IPS DF 6.9 (cell line): ENCODE measurements around the gene OIP5.
"Not testable (repeated sequence)": the region's sequence is repeated elsewhere in the genome, so short reads cannot be mapped to it uniquely, and the experiment has no call there.

ENCODE experiments used
- DNase-seq: peaks from one replicate; pipeline ENCODE4 v3.0.0-alpha.2; 2013; ENCODE audit warnings: low read depth, low spot score
- H3K27ac ChIP-seq: one replicate; pipeline ENCODE4 v1.5.1; 2013; ENCODE audit warnings: low read length, control low read depth
- H3K27me3 ChIP-seq: 2 replicates; pipeline ENCODE4 v1.6.1; 2013; ENCODE audit warnings: mild to moderate bottlenecking, low read length; ENCODE audit not compliant: control insufficient read depth, insufficient read depth
- H3K36me3 ChIP-seq: 2 replicates; pipeline ENCODE4 v1.6.1; 2013; ENCODE audit warnings: low read length; ENCODE audit not compliant: control insufficient read depth, insufficient read depth
- H3K4me1 ChIP-seq: 2 replicates; pipeline ENCODE4 v1.6.1; 2013; ENCODE audit warnings: low read length; ENCODE audit not compliant: control insufficient read depth, insufficient read depth
- H3K4me3 ChIP-seq: 2 replicates; pipeline ENCODE4 v1.5.1; 2013; ENCODE audit warnings: mild to moderate bottlenecking, low read length
- H3K9me3 ChIP-seq: 2 replicates; pipeline ENCODE4 v1.6.1; 2013; ENCODE audit warnings: low read length, inconsistent platforms; ENCODE audit not compliant: control insufficient read depth, insufficient read depth
- WGBS: extraction: QIAGEN DNeasy Blood & Tissue Kit; methylation state at CpG from one replicate; pipeline ENCODE4 v1.1.7; 2013; ENCODE audit warnings: mixed read lengths, missing lambda C conversion rate; ENCODE audit not compliant: insufficient read length, insufficient coverage; 5-methylcytosine and 5-hydroxymethylcytosine counted together

Gene OIP5

DNA sequence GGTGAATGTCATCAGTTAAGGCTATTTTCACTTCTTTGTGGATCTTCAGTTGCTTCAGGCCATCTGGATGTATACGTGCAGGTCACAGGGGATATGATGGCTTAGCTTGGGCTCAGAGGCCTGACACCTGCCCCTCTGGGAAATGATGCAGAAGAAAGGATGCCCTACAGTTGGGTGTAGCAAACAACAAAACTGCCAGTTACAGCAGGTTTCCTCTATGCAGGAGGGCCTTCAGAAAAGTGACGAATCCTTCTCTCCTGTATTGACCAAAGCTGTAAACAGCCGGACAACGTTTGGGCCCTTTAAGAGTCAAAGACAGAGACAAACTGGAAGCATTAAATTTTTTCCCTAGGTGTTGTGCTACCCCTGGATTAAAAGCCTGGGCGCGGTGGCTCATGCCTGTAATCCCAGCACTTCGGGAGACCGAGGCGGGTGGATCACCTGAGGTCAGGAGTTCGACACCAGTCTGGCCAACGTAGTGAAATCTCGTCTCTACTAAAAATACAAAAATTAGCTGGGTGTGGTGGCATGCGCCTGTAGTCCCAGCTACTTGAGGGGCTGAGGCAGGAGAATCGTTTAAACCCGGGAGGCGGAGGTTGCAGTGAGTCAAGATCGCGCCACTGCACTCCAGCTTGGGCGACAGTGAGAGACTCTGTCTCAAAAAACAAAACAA lies 49.3 kb downstream of the OIP5 start:
- not testable (repeated sequence) for H3K9me3 ChIP-seq, DNase-seq, H3K4me3 ChIP-seq, H3K4me1 ChIP-seq, H3K27ac ChIP-seq, H3K27me3 ChIP-seq
- H3K36me3 ChIP-seq = peaks cover 10% of the 10 kb centered on the region; the same call in 1 of the 2 replicates
- no CpG with 5 or more reads among the region's 19 CpGs for WGBS

DNA sequence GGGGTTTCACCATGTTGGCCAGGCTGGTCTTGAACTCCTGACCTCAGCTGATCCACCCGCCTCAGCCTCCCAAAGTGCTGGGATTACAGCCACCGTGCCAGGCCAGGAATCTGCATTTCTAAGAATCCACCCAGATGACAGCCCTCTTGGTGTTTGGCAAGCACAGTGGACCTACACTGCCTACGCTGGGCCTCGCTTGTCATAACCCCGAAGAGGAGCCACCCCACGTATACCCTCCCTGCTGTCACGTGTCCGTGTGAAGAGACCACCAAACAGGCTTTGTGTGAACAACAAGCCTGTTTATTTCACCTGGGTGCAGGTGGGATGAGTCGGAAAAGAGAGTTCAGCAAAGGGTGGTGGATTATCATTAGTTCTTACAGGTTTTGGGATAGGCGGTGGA lies 50.0 kb downstream of the OIP5 start:
- WGBS = no CpG with 5 or more reads among the region's 10 CpGs
- not testable (repeated sequence) for H3K4me1 ChIP-seq, H3K27ac ChIP-seq, H3K4me3 ChIP-seq, H3K9me3 ChIP-seq, H3K36me3 ChIP-seq, DNase-seq, H3K27me3 ChIP-seq

DNA sequence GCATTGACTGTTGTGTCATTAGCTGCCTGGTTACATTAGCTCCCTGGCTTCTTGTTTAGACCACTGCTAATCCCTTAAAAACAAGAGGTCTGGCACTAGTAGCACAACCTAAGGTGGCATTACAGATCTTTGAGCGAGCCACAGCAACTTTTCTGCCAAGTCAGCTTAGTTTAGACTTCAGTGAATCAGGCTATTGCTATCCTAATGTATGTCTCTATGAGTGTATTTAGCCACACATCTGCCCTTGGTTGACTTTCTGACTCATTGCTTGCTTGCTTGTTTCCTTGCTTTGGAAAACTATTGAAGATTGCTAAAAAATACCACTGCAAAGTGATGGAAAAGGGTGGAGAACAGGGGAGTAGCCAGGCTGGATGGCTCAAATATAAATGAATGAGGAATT lies 51.2 kb downstream of the OIP5 start:
- Histone ChIP-seq H3K4me1 (no peaks in the 10 kb centered on the region; the same call in 1 of the 2 replicates), H3K4me3 (no peak overlapping the region)
- no peak for DNase-seq

DNA sequence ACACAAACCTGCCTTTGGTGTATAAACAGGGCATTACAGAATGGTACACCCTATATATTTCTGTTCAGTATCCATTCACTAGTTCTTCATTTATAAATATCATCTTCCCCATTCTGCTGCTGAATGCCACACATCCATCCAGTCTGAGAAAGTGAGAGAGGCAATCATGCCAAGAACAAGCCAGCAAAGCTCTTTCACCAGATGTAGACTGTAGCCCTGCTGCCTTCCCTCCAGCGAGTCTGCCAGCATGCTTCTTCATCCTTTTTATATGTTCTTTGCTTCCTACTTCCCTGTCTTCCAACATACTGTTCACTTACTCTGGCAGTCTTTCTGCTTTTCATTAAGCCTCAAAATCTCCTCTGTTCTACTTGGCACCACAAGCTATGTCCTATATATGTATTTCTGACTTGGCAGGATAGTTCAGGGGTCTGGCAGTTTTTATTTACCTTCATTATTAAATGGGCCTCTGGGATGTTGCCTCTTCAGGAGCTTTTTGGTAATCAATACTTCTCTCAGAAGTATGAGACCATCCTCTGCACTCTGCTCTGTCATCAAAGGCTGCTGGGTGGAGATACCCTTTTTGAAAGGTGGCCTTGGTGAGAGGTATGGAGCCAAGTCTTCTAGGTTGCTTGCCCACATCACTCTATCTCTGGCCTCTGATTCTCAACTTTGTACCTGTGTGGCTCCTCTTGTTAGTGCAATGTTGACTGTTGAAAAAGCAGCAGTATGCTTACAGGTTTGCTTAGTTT lies 52.7 kb downstream of the OIP5 start:
- WGBS = no CpG with 5 or more reads among the region's 1 CpG
- H3K4me3 ChIP-seq = no peak overlapping the region
- H3K36me3 ChIP-seq = peaks cover 2% of the 10 kb centered on the region; the same call in 1 of the 2 replicates
- H3K9me3 ChIP-seq = no peaks in the 10 kb centered on the region
- no peaks in the 10 kb centered on the region; the same call in 1 of the 2 replicates for H3K4me1 ChIP-seq
- H3K27me3 ChIP-seq = no peaks in the 10 kb centered on the region
- no peak overlapping the region for H3K27ac ChIP-seq
- DNase-seq = no peak

More for the DNA sequence above, 51.2 kb downstream of the OIP5 start:
- Histone ChIP-seq H3K27me3 (no peaks in the 10 kb centered on the region), H3K9me3 (no peaks in the 10 kb centered on the region), H3K36me3 (peaks cover 3% of the 10 kb centered on the region; the same call in 1 of the 2 replicates), H3K27ac (no peak overlapping the region)
- no CpG with 5 or more reads among the region's 1 CpG for WGBS

DNA sequence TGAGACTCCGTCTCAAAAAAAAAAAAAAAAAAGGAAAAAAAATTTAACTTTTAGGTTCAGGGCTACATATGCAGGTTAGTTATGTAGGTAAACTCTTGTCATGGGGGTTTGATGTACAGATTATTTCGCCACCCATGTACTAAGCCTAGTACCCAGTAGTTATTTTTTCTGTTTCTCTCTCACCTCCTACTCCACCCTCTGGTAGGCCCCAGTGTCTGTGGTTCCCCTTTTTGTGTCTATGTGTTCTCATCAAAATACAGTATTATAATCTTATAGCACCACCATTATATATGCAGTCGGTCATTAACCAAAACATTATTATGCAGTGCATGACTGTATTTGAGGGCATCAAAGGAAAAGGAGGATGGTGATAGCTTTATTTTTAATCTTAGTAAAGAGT lies 54.1 kb downstream of the OIP5 start:
- Histone ChIP-seq H3K27ac (no peak overlapping the region), H3K27me3 (no peaks in the 10 kb centered on the region), H3K36me3 (peaks cover 2% of the 10 kb centered on the region; the same call in 1 of the 2 replicates), H3K4me1 (no peaks in the 10 kb centered on the region; the same call in 1 of the 2 replicates), H3K9me3 (no peaks in the 10 kb centered on the region), H3K4me3 (no peak overlapping the region)
- no CpG with 5 or more reads among the region's 3 CpGs for WGBS
- no peak for DNase-seq

DNA sequence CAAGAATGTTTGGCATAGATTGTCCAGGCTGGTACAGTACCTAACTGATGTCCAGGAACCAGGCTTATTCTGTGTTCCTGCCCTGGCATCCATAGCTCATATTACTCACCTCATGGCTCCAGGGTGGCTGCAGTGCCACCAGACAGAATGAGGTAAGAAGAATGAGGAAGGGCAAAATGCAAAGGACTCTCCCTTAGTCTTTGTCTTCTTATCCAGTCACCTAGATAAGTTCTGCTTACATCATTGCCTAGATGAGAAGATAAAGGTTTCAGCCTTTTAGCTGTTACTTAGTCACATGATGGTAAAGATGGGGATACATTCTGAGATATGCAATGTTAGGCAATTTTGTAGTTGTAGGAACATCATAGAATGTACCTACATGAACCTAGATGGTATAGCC lies 55.6 kb downstream of the OIP5 start:
- no peak overlapping the region for H3K27ac ChIP-seq
- no peaks in the 10 kb centered on the region for H3K9me3 ChIP-seq
- H3K27me3 ChIP-seq = no peaks in the 10 kb centered on the region
- DNase-seq = no peak
- H3K36me3 ChIP-seq = peaks cover 2% of the 10 kb centered on the region; the same call in 1 of the 2 replicates
- no peaks in the 10 kb centered on the region for H3K4me1 ChIP-seq
- H3K4me3 ChIP-seq = no peak overlapping the region

DNA sequence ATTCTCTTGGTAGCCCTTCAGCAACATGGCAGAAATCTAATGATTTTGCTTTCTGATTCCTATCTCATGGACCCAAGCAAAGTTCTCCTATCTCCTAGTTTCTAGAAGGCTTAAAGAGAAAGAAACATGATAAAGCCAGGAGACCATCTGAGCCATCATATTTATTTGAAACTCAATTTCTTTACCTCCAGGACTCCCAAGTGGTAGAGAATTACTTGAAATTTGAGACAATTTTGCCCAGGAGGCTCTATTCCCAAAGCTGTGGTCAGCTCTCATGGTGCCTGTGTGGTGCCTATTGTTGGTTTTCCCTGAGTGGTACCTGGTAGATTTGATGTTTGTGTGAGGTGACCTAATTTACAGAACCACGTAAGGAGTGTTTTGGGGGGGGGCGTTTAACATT lies 62.5 kb downstream of the OIP5 start:
- WGBS = no CpG with 5 or more reads among the region's 2 CpGs
- no peak overlapping the region for H3K27ac ChIP-seq

DNA sequence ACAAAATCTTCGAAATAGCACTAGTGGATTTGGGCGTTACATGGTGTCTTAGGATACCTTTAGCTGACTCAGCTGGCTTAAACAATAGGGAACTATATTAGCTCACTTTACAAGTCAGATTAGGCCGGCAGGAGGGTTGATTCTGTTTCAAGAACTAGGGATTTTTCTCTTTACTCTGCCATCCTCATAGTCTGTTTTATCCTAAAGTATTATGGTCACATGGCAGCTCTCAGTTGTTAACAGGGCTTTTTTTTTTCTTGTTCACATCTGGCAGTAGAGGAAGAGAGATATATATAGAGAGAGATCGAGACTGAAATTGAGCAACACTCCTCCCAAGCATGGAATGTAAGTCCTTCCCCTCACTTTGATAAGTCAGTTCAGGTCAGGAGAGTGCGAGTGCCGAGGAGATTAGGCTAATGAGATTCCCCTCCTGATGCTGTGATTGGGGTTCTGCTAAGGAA lies 68.5 kb downstream of the OIP5 start:
- DNase-seq = no peak
- Histone ChIP-seq H3K27me3 (no peaks in the 10 kb centered on the region), H3K27ac (no peak overlapping the region), H3K4me3 (no peak overlapping the region), H3K36me3 (no peaks in the 10 kb centered on the region; the same call in 1 of the 2 replicates), H3K4me1 (no peaks in the 10 kb centered on the region; the same call in 1 of the 2 replicates), H3K9me3 (no peaks in the 10 kb centered on the region)
- no CpG with 5 or more reads among the region's 6 CpGs for WGBS

More for the DNA sequence above, 62.5 kb downstream of the OIP5 start:
- no peaks in the 10 kb centered on the region for H3K27me3 ChIP-seq
- H3K36me3 ChIP-seq = no peaks in the 10 kb centered on the region
- no peak for DNase-seq
- H3K4me1 ChIP-seq = no peaks in the 10 kb centered on the region
- no peaks in the 10 kb centered on the region for H3K9me3 ChIP-seq
- no peak overlapping the region for H3K4me3 ChIP-seq

DNA sequence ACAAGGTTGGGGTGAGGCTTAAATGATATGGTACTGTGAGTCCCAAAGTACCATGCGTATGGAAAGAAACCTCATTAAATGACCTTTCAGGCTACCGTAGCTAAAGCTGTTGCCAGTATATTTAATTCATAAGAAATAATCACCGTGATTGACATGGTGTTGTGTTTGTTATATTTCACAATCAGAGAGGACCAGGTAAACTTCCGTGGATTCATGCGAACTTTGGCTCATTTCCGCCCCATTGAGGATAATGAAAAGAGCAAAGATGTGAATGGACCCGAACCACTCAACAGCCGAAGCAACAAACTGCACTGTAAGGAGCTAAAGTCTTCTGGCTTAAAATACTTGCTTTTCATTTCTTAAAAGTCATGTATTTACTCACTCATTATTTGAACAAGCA lies 69.8 kb downstream of the OIP5 start:
- H3K27ac ChIP-seq = no peak overlapping the region
- peaks cover 3% of the 10 kb centered on the region; the same call in 1 of the 2 replicates for H3K36me3 ChIP-seq
- H3K4me1 ChIP-seq = no peaks in the 10 kb centered on the region; the same call in 1 of the 2 replicates
- no peak overlapping the region for H3K4me3 ChIP-seq
- H3K27me3 ChIP-seq = no peaks in the 10 kb centered on the region
- no peak for DNase-seq
- no CpG with 5 or more reads among the region's 8 CpGs for WGBS
- no peaks in the 10 kb centered on the region for H3K9me3 ChIP-seq

DNA sequence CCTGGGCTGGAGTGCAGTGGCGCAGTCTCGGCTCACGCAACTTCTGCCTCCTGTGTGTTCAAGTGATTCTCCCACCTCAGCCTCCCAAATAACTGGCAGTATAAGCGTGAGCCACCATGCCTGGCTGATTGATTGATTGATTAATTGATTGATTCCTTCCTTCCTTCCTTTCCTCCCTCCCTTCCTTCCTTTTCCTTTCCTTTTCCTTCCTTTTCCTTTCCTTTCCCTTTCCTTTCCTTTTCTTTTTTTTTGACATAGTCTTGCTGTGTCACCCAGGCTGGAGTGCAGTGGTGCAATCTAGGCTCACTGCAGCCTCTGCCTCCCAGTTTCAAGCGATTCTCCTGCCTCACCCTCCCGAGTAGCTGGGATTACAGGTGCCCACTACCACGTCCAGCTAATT lies 71.5 kb downstream of the OIP5 start:
- not testable (repeated sequence) for H3K4me1 ChIP-seq, H3K27ac ChIP-seq, DNase-seq, H3K36me3 ChIP-seq, H3K4me3 ChIP-seq, H3K9me3 ChIP-seq, H3K27me3 ChIP-seq
- no CpG with 5 or more reads among the region's 7 CpGs for WGBS
